Fibroblast of lung (primary cell): ENCODE data around the gene LRRTM3. TPM values are rescaled to one million over a fixed set of nuclear protein-coding genes. Genes with fewer than 3 reads are reported as not detected.

Source experiments
- DNase-seq, 2 donors: peaks; one replicate each; pipeline versions ENCODE4 v3.0.0 to v3.0.0-alpha.2; 2010; ENCODE audit warnings: low read depth in 2 of 2
- H2AFZ ChIP-seq: 2 replicates; pipeline ENCODE4 v1.5.1; 2012; ENCODE audit warnings: low read length, control low read depth, inconsistent platforms
- H3K27ac ChIP-seq: 2 replicates; pipeline ENCODE4 v1.5.1; 2011; ENCODE audit warnings: low read length, control low read depth; ENCODE audit not compliant: insufficient read depth
- H3K27me3 ChIP-seq: 2 replicates; pipeline ENCODE4 v1.5.1; 2011; ENCODE audit warnings: mild to moderate bottlenecking, low read length; ENCODE audit not compliant: control insufficient read depth, insufficient read depth
- H3K36me3 ChIP-seq: 2 replicates; pipeline ENCODE4 v1.5.1; 2011; ENCODE audit warnings: low read length; ENCODE audit not compliant: control insufficient read depth, insufficient read depth
- H3K4me1 ChIP-seq: 2 replicates; pipeline ENCODE4 v1.5.1; 2011; ENCODE audit warnings: low read length; ENCODE audit not compliant: control insufficient read depth, insufficient read depth; ENCODE audit errors: extremely low read depth
- H3K4me2 ChIP-seq: 2 replicates; pipeline ENCODE4 v1.5.1; 2011; ENCODE audit warnings: low read length, control low read depth; ENCODE audit not compliant: insufficient read depth; ENCODE audit errors: extremely low read depth
- H3K4me3 ChIP-seq, 4 experiments: fragments of 200-600 bp in 1 of 4; sonication (generic) in 1 of 4; replicated peaks in 1 of 4; 2 replicates each; pipeline ENCODE4 v1.5.1; 2011 to 2016; ENCODE audit warnings: low read length in 4 of 4, low read depth in 3 of 4, mild to moderate bottlenecking in 3 of 4, control low read depth in 2 of 4, inconsistent platforms in 1 of 4, mixed read lengths in 1 of 4; ENCODE audit not compliant: insufficient read depth in 1 of 4; ENCODE audit errors: control extremely low read depth in 1 of 4
- H3K79me2 ChIP-seq: 2 replicates; pipeline ENCODE4 v1.5.1; 2012; ENCODE audit warnings: mild to moderate bottlenecking, low read length, inconsistent platforms; ENCODE audit not compliant: control insufficient read depth, insufficient read depth
- H3K9ac ChIP-seq: 2 replicates; pipeline ENCODE4 v1.5.1; 2011; ENCODE audit warnings: mild to moderate bottlenecking, low read length, control low read depth; ENCODE audit not compliant: insufficient read depth
- H3K9me3 ChIP-seq: 2 replicates; pipeline ENCODE4 v1.5.1; 2012; ENCODE audit warnings: low read depth, low read length; ENCODE audit not compliant: control insufficient read depth, insufficient read depth
- H4K20me1 ChIP-seq: 2 replicates; pipeline ENCODE4 v1.5.1; 2011; ENCODE audit warnings: low read length; ENCODE audit not compliant: control insufficient read depth, insufficient read depth; ENCODE audit errors: extremely low read depth
- EZH2 ChIP-seq: IDR thresholded peaks from 2 replicates; pipeline ENCODE4 v1.5.1; 2012; ENCODE audit warnings: low read length, control low read depth, mild to moderate bottlenecking; ENCODE audit errors: missing control alignments
- polyA plus RNA-seq, 2 donors: library from polyadenylated mRNA; depleted of rRNA in 1 of 2; stranded (reverse) in 1 of 2; unstranded in 1 of 2; fragments of >200 nt; gene quantifications; 2 replicates each; pipeline ENCODE4 v1.2.1, GENCODE V29; 2011 to 2012; ENCODE audit warnings: missing spikeins in 1 of 2
- total RNA-seq: library from RNA; depleted of rRNA; stranded (reverse); fragments of >200 nt; gene quantifications from 2 replicates; pipeline ENCODE4 v1.2.1, GENCODE V29; 2014
- TF ChIP-seq, protein P1 (sequence below), 2 donors: IDR thresholded peaks in 1 of 2; conservative IDR thresholded peaks in 1 of 2; 1 replicate in 1 of 2; 2 replicates in 1 of 2; pipeline ENCODE4 v1.5.1; 2011 to 2012; ENCODE audit warnings: low read length in 2 of 2, control low read depth in 1 of 2, inconsistent platforms in 1 of 2, low read depth in 1 of 2, mild to moderate bottlenecking in 1 of 2

LRRTM3 gene
- total and polyA plus RNA-seq, 2 donors (not counting 1 experiment from before 2014, with no cell fraction given) = not detected

DNA sequence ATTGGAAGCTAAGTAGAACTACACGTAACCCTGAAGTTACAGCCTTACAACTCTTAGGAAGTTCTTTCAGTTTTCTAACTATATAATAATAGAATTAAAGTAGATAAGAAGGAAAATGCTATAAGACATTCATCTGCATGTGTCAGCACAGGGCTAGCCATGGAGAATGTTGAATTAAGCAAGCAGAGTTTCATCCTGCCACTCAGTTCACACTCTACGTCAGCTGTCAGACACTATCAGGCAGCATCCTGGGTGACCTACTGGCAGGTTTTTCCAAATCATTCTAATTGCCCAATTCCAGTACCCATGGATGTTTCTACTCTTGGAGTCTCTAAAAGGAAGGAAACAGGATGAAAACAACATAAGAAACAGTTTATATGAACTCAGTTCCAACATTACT, 45.0 kb upstream of the LRRTM3 start:
- Histone ChIP-seq H3K27me3 (no peaks in the 10 kb centered on the region), H3K4me1 (no peaks in the 10 kb centered on the region), H4K20me1 (no peaks in the 10 kb centered on the region), H3K9me3 (no peaks in the 10 kb centered on the region), H3K4me2 (no peak overlapping the region), H3K27ac (no peak overlapping the region), H3K36me3 (no peaks in the 10 kb centered on the region), H2AFZ (no peak overlapping the region), H3K9ac (no peak overlapping the region), H3K4me3 (no peak overlapping the region), H3K79me2 (no peaks in the 10 kb centered on the region)
- TF ChIP-seq EZH2 = no peak
- TF ChIP-seq, protein P1, sequence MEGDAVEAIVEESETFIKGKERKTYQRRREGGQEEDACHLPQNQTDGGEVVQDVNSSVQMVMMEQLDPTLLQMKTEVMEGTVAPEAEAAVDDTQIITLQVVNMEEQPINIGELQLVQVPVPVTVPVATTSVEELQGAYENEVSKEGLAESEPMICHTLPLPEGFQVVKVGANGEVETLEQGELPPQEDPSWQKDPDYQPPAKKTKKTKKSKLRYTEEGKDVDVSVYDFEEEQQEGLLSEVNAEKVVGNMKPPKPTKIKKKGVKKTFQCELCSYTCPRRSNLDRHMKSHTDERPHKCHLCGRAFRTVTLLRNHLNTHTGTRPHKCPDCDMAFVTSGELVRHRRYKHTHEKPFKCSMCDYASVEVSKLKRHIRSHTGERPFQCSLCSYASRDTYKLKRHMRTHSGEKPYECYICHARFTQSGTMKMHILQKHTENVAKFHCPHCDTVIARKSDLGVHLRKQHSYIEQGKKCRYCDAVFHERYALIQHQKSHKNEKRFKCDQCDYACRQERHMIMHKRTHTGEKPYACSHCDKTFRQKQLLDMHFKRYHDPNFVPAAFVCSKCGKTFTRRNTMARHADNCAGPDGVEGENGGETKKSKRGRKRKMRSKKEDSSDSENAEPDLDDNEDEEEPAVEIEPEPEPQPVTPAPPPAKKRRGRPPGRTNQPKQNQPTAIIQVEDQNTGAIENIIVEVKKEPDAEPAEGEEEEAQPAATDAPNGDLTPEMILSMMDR (conservative IDR thresholded peaks at IDR 0.05 in 1 of 2, IDR thresholded peaks at IDR 0.05 in 1 of 2; ENCODE audit: low read depth in 1 of 2, low read length in 2 of 2) = no peak
- DNase-seq = no peak

DNA sequence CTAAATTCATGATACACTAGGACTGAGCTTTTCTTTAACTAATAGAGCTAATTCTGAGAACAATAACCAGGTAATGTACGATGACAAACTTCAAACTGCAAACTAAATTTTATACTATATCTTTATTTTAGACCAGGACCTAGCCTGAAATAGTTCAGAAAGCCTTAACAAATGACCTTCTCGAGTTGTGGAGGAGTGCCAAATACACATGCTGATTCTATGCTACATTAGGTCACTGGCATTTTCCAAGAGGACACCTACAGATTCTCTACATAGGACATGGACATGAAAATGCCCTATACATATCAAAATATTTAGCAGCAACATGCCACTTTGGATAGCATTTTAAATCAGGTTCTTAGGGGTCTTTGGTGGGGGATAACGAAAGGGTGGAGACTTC, 44.0 kb upstream of the LRRTM3 start:
- no peaks in the 10 kb centered on the region for H3K79me2 ChIP-seq
- TF ChIP-seq EZH2 = no peak
- TF ChIP-seq, protein P1 (conservative IDR thresholded peaks at IDR 0.05 in 1 of 2, IDR thresholded peaks at IDR 0.05 in 1 of 2; ENCODE audit: low read depth in 1 of 2, low read length in 2 of 2) = no peak

DNA sequence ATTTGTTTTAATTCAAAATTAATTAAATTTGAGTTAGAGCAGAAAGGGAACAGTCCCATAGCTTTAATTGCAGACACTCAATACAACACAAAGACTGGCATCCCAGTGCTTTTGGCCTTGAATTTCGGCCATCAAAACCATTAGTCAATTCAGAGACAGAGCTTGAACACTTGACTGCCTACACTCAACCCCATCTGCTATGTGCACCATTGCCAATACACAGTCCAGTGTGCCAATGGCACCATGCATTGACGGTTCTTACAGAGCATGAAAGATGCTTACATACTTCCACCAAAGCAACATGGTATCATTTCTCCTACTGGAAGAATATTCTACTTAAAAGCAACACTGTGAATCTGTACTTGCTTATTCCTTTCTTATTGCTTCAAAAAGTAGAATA, 43.6 kb upstream of the LRRTM3 start:
- H3K27me3 ChIP-seq = no peaks in the 10 kb centered on the region
- no peak overlapping the region for H3K4me2 ChIP-seq
- H3K9ac ChIP-seq = no peak overlapping the region
- no peak overlapping the region for H2AFZ ChIP-seq
- no peak overlapping the region for H3K4me3 ChIP-seq
- H3K4me1 ChIP-seq = no peaks in the 10 kb centered on the region
- no peaks in the 10 kb centered on the region for H3K79me2 ChIP-seq
- no peak overlapping the region for H3K27ac ChIP-seq
- H3K9me3 ChIP-seq = no peaks in the 10 kb centered on the region
- DNase-seq = no peak
- no peaks in the 10 kb centered on the region for H3K36me3 ChIP-seq
- no peaks in the 10 kb centered on the region for H4K20me1 ChIP-seq
- TF ChIP-seq EZH2 = no peak
- TF ChIP-seq, protein P1 (conservative IDR thresholded peaks at IDR 0.05 in 1 of 2, IDR thresholded peaks at IDR 0.05 in 1 of 2; ENCODE audit: low read depth in 1 of 2, low read length in 2 of 2) = no peak

More for the DNA sequence above, 44.0 kb upstream of the LRRTM3 start:
- no peaks in the 10 kb centered on the region for H3K27me3 ChIP-seq
- no peaks in the 10 kb centered on the region for H3K4me1 ChIP-seq
- no peaks in the 10 kb centered on the region for H4K20me1 ChIP-seq
- H3K4me3 ChIP-seq = no peak overlapping the region
- H3K9me3 ChIP-seq = no peaks in the 10 kb centered on the region
- no peak for DNase-seq
- no peak overlapping the region for H2AFZ ChIP-seq
- no peak overlapping the region for H3K27ac ChIP-seq
- no peaks in the 10 kb centered on the region for H3K36me3 ChIP-seq
- no peak overlapping the region for H3K9ac ChIP-seq
- no peak overlapping the region for H3K4me2 ChIP-seq
